Activated CD4-positive, alpha-beta memory T cell treated with anti-CD3 and anti-CD28 coated beads for 36 hours (primary cell): ENCODE data around the gene RND2. TPM values are rescaled to one million over a fixed set of nuclear protein-coding genes. Genes with fewer than 3 reads are reported as not detected.
"Not testable (repeated sequence)": the region's sequence is repeated elsewhere in the genome, so short reads cannot be mapped to it uniquely, and the experiment has no call there.

ENCODE experiments used
- CTCF ChIA-PET: fragments of 350-600 bp; sonication (Branson Sonifier 250); formaldehyde crosslinking; loops from one replicate; lab custom pipeline; 2021; ENCODE audit warnings: antibody characterized with exemption, inconsistent platforms; lab: Charles Lee
- POLR2A ChIA-PET: fragments of 350-600 bp; sonication (Branson Sonifier 250); formaldehyde crosslinking; loops from one replicate; lab custom pipeline; 2021; ENCODE audit warnings: antibody characterized with exemption; lab: Charles Lee
- DNase-seq: peaks from one replicate; pipeline ENCODE4 v3.0.0-alpha.2; 2020
- H3K27ac Mint-ChIP-seq: one replicate; pipeline ENCODE4 v1.8.0; 2021; ENCODE audit warnings: mixed read lengths
- H3K27me3 Mint-ChIP-seq: one replicate; pipeline ENCODE4 v1.8.0; 2021; ENCODE audit warnings: mixed read lengths
- H3K36me3 Mint-ChIP-seq: one replicate; pipeline ENCODE4 v1.8.0; 2021; ENCODE audit warnings: mixed read lengths
- H3K4me1 Mint-ChIP-seq: one replicate; pipeline ENCODE4 v1.8.0; 2021; ENCODE audit warnings: low read depth, mixed read lengths
- H3K4me3 Mint-ChIP-seq: one replicate; pipeline ENCODE4 v1.8.0; 2021; ENCODE audit warnings: mild to moderate bottlenecking, mixed read lengths
- H3K9me3 Mint-ChIP-seq: one replicate; pipeline ENCODE4 v1.8.0; 2021; ENCODE audit warnings: mixed read lengths
- intact Hi-C: fragments of 100-400 bp; cut with micrococcal nuclease; formaldehyde crosslinking; loops from one replicate; pipeline ENCODE4 v1.15.1; 2023
- total RNA-seq, 2 experiments: library from RNA; stranded (reverse); gene quantifications; one replicate each; pipeline ENCODE4 v1.2.3, GENCODE V29; 2021

Gene RND2
- total RNA-seq, 2 experiments from 2014 or later: 0.07 TPM; not detected in 1

GRCh38 chr17:42989726-42990652 is 35.0 kb upstream of the RND2 start:
- Mint-ChIP-seq H3K36me3 (peaks cover 51% of the 10 kb centered on the region), H3K4me1 (no peaks in the 10 kb centered on the region), H3K4me3 (no peak overlapping the region), H3K27me3 (no peaks in the 10 kb centered on the region), H3K9me3 (no peaks in the 10 kb centered on the region), H3K27ac (no peak overlapping the region)
- POLR2A ChIA-PET: no interaction called here
- CTCF ChIA-PET: no interaction called here
- DNase-seq: no peak
- intact Hi-C loops: no loop called here

GRCh38 chr17:42991471-42991870 is 33.6 kb upstream of the RND2 start:
- Mint-ChIP-seq H3K27me3 (no peaks in the 10 kb centered on the region), H3K4me3 (no peak overlapping the region), H3K9me3 (no peaks in the 10 kb centered on the region), H3K36me3 (peaks cover 43% of the 10 kb centered on the region), H3K27ac (no peak overlapping the region), H3K4me1 (no peaks in the 10 kb centered on the region)
- DNase-seq: no peak
- POLR2A ChIA-PET: no interaction called here
- CTCF ChIA-PET: no interaction called here
- intact Hi-C loops: no loop called here

GRCh38 chr17:42992872-42993271 is 32.2 kb upstream of the RND2 start:
- Mint-ChIP-seq H3K36me3 (peaks cover 35% of the 10 kb centered on the region), H3K27me3 (no peaks in the 10 kb centered on the region), H3K9me3 (no peaks in the 10 kb centered on the region), H3K4me1 (peaks cover 10% of the 10 kb centered on the region), H3K4me3 (no peak overlapping the region), H3K27ac (no peak overlapping the region)
- CTCF ChIA-PET: no interaction called here
- intact Hi-C loops: no loop called here
- DNase-seq: no peak
- POLR2A ChIA-PET: interaction anchor here (0.6 kb wide), 1 partner anchor 10 kb away, joined by 4 read pairs; no protein-coding TSS in a partner anchor

- DNase-seq, POLR2A ChIA-PET, H3K27me3 Mint-ChIP-seq, H3K9me3 Mint-ChIP-seq, intact Hi-C loops, H3K4me3 Mint-ChIP-seq, CTCF ChIA-PET, H3K27ac Mint-ChIP-seq: not testable (repeated sequence)
- Mint-ChIP-seq H3K4me1 (peaks cover 13% of the 10 kb centered on the region), H3K36me3 (peaks cover 38% of the 10 kb centered on the region)
Observed at GRCh38 chr17:42993913-42994312, 31.1 kb upstream of the RND2 start.

- peak overlapping the region; percentile 98 for H3K4me3 Mint-ChIP-seq
- H3K36me3 Mint-ChIP-seq: peaks cover 38% of the 10 kb centered on the region
Observed at GRCh38 chr17:42997390-42997983, 27.5 kb upstream of the RND2 start.

GRCh38 chr17:42997984-42998938 is 26.8 kb upstream of the RND2 start, which contains the start of gene RPL27:
Gene RPL27 (plus strand): TSS chr17:42998419. CDS start chr17:42998751, 332 bp downstream.
- intact Hi-C loops: loop anchor here (1.0 to 5.0 kb wide), 3 partner anchors 18 to 166 kb away; partner anchors contain the start of genes AARSD1, PSME3, PTGES3L and RUNDC1
- Mint-ChIP-seq H3K9me3 (no peaks in the 10 kb centered on the region), H3K27me3 (no peaks in the 10 kb centered on the region), H3K4me1 (peaks cover 30% of the 10 kb centered on the region), H3K36me3 (peaks cover 39% of the 10 kb centered on the region), H3K4me3 (peak within 1 kb of the TSS; percentile 98), H3K27ac (peak within 1 kb of the TSS; percentile 98)
- peak; percentile 99 for DNase-seq
- POLR2A ChIA-PET: interaction anchor here (0.5 to 2.3 kb wide), 27 partner anchors 8 to 781 kb away, joined by 3 to 18 read pairs (median 7); partner anchors contain the start of genes AARSD1, BECN1, BRCA1 and DUSP3
- CTCF ChIA-PET: interaction anchor here (0.7 to 3.7 kb wide), 32 partner anchors 9 to 500 kb away, joined by 3 to 29 read pairs (median 4); partner anchors contain the start of genes AARSD1, AOC2, BECN1 and DHX8

More at GRCh38 chr17:42997390-42997983, 27.5 kb upstream of the RND2 start:
- CTCF ChIA-PET: interaction anchor here (0.6 to 3.7 kb wide), 28 partner anchors 10 to 486 kb away, joined by 3 to 29 read pairs (median 4); partner anchors contain the start of genes AARSD1, AOC2, BECN1 and DHX8
- H3K4me1 Mint-ChIP-seq: peaks cover 30% of the 10 kb centered on the region
- no peaks in the 10 kb centered on the region for H3K27me3 Mint-ChIP-seq
- POLR2A ChIA-PET: interaction anchor here (0.6 to 2.3 kb wide), 25 partner anchors 9 to 781 kb away, joined by 3 to 18 read pairs (median 7); partner anchors contain the start of genes AARSD1, BECN1, BRCA1 and DUSP3
- DNase-seq: no peak
- peak overlapping the region; percentile 98 for H3K27ac Mint-ChIP-seq
- intact Hi-C loops: loop anchor here (5.0 kb wide), 1 partner anchor 165 kb away; the partner anchor contains the start of gene PSME3
- no peaks in the 10 kb centered on the region for H3K9me3 Mint-ChIP-seq

- Mint-ChIP-seq H3K27me3 (no peaks in the 10 kb centered on the region), H3K36me3 (peaks cover 41% of the 10 kb centered on the region), H3K4me1 (peaks cover 33% of the 10 kb centered on the region), H3K4me3 (peak overlapping the region; percentile 98), H3K9me3 (no peaks in the 10 kb centered on the region), H3K27ac (peak overlapping the region; percentile 98)
- CTCF ChIA-PET: interaction anchor here (0.7 to 3.7 kb wide), 10 partner anchors 9 to 500 kb away, joined by 3 to 29 read pairs (median 9); partner anchors contain the start of genes AOC2, IFI35, PTGES3L and RND2
- no peak for DNase-seq
- intact Hi-C loops: loop anchor here (5.0 kb wide), 1 partner anchor 167 kb away; the partner anchor contains the start of gene PSME3
- POLR2A ChIA-PET: interaction anchor here (0.6 to 2.3 kb wide), 17 partner anchors 8 to 369 kb away, joined by 3 to 18 read pairs (median 8); partner anchors contain the start of genes AARSD1, BECN1, BRCA1 and IFI35
Observed at GRCh38 chr17:42999003-42999525, 26.0 kb upstream of the RND2 start.

- intact Hi-C loops: not testable (repeated sequence)
Observed at GRCh38 chr17:43000894-43001293, 24.1 kb upstream of the RND2 start.

GRCh38 chr17:43003542-43004172 is 21.4 kb upstream of the RND2 start:
- intact Hi-C loops: no loop called here

More at GRCh38 chr17:43000894-43001293, 24.1 kb upstream of the RND2 start:
- POLR2A ChIA-PET, CTCF ChIA-PET, H3K9me3 Mint-ChIP-seq, H3K27me3 Mint-ChIP-seq, H3K4me3 Mint-ChIP-seq, DNase-seq: not testable (repeated sequence)
- H3K4me1 Mint-ChIP-seq: peaks cover 33% of the 10 kb centered on the region
- peaks cover 39% of the 10 kb centered on the region for H3K36me3 Mint-ChIP-seq
- H3K27ac Mint-ChIP-seq: peak overlapping the region; percentile 65

More at GRCh38 chr17:43003542-43004172, 21.4 kb upstream of the RND2 start:
- H3K4me3 Mint-ChIP-seq: no peak overlapping the region
- H3K36me3 Mint-ChIP-seq: peaks cover 40% of the 10 kb centered on the region
- ChIA-PET POLR2A (interaction anchor here (0.9 kb wide), 1 partner anchor 9 kb away, joined by 3 read pairs; no protein-coding TSS in a partner anchor), CTCF (no interaction called here)
- no peaks in the 10 kb centered on the region for H3K9me3 Mint-ChIP-seq
- peaks cover 27% of the 10 kb centered on the region for H3K4me1 Mint-ChIP-seq
- no peaks in the 10 kb centered on the region for H3K27me3 Mint-ChIP-seq
- no peak for DNase-seq
- peak overlapping the region; percentile 49 for H3K27ac Mint-ChIP-seq
